Esophagus (tissue), 2 donors: ENCODE results near the gene CAMK2A. TPM values are rescaled to one million over a fixed set of nuclear protein-coding genes. Genes with fewer than 3 reads are reported as not detected.

Experiments used
- H3K27ac ChIP-seq, 2 donors: one replicate each; pipeline ENCODE4 v1.5.1; 2013; ENCODE audit warnings: low read depth in 2 of 2, mild to moderate bottlenecking in 2 of 2, inconsistent platforms in 1 of 2, low read length in 1 of 2, moderate library complexity in 1 of 2
- H3K27me3 ChIP-seq, 2 donors: one replicate each; pipeline ENCODE4 v1.6.1; 2013; ENCODE audit warnings: low read length in 2 of 2, control low read depth in 1 of 2, mild to moderate bottlenecking in 1 of 2; ENCODE audit not compliant: insufficient read depth in 2 of 2, control insufficient read depth in 1 of 2
- H3K36me3 ChIP-seq, 2 donors: one replicate each; pipeline ENCODE4 v1.6.1; 2013; ENCODE audit warnings: low read length in 1 of 2; ENCODE audit not compliant: control insufficient read depth in 2 of 2, insufficient read depth in 2 of 2
- H3K4me1 ChIP-seq, 2 donors: one replicate each; pipeline ENCODE4 v1.6.1; 2013; ENCODE audit warnings: low read length in 1 of 2; ENCODE audit not compliant: control insufficient read depth in 2 of 2, insufficient read depth in 2 of 2
- H3K4me3 ChIP-seq, 2 donors: one replicate each; pipeline ENCODE4 v1.5.1; 2013; ENCODE audit warnings: low read length in 2 of 2, mild to moderate bottlenecking in 2 of 2, low read depth in 1 of 2, moderate library complexity in 1 of 2
- H3K9me3 ChIP-seq, 2 donors: one replicate each; pipeline ENCODE4 v1.6.1; 2013; ENCODE audit warnings: mild to moderate bottlenecking in 2 of 2, low read depth in 1 of 2, low read length in 1 of 2, moderate library complexity in 1 of 2; ENCODE audit not compliant: control insufficient read depth in 2 of 2, insufficient read depth in 1 of 2
- WGBS, 2 donors: extraction: QIAGEN DNeasy Blood & Tissue Kit; methylation state at CpG; one replicate each; pipeline ENCODE4 v1.1.7; 2013; 5-methylcytosine and 5-hydroxymethylcytosine counted together
- polyA plus RNA-seq, 2 donors: library from polyadenylated mRNA; stranded (reverse); fragments of 200-250 nt; gene quantifications; one replicate each; pipeline ENCODE4 v1.2.3, GENCODE V29; 2013
- donor health status: healthy with polysubstance abuse.
- donor health status: Bipolar disorder and iron deficiency.

Gene CAMK2A
- polyA plus RNA-seq, 2 donors, result 0.11 to 0.24 TPM

DNA sequence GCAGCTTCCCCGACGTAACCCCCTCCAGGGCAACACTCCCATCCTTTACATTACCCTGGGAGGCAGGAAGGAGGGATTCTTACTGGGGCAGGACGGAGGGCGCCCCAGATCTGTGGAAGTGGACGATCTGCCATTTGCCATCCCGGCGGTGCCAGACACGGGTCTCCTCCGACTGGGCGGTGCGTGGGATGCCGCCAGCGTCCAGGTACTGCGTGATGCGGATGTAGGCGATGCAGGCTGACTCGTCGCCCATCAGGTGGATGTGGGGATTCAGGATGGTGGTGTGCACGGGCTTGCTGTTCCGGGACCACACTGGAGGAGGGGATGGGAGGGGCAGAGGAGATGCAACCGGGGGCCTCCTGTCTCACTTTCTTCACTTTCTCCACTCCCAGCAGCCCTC, 66.7 kb downstream of the CAMK2A start:
- WGBS, 2 donors, result 86 to 90% methylated on average over 21 of the region's 21 CpGs
- no peaks in the 10 kb centered on the region for H3K36me3 ChIP-seq
- peaks cover 0 to 4% of the 10 kb centered on the region in 2 donors for H3K4me1 ChIP-seq
- no peak overlapping the region for H3K4me3 ChIP-seq
- H3K9me3 ChIP-seq, result peaks cover 0 to 1% of the 10 kb centered on the region in 2 donors
- H3K27me3 ChIP-seq, result no peaks in the 10 kb centered on the region
- no peak overlapping the region for H3K27ac ChIP-seq

- Histone ChIP-seq H3K36me3 (no peaks in the 10 kb centered on the region), H3K27ac (no peak overlapping the region), H3K27me3 (no peaks in the 10 kb centered on the region), H3K9me3 (no peaks in the 10 kb centered on the region), H3K4me1 (no peaks in the 10 kb centered on the region), H3K4me3 (no peak overlapping the region)
- WGBS, 2 donors, result 76 to 84% methylated on average over 5 of the region's 5 CpGs
These were observed 68.1 kb downstream of the CAMK2A start for GRCh38 chr5:150221471-150221870.

DNA sequence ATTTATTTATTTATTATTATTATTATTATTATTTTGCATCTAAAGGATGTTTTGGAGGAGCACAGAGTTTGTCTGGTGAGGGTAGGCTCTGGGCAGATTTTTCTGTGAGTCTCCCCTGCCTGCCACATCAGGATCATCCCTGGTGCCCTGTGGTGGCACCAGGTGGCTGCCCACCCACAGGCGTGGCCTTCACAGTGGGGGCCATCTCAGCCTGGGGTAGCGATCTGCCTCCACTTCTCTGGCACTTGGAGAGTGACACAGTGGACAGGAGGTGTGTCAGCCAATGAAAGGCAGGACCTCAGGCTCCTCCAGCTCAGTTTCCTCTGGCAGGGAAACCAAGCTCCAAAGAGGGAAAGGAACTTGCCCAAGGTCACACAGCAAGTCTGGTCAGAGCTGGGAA, 69.7 kb downstream of the CAMK2A start:
- Histone ChIP-seq H3K9me3 (no peaks in the 10 kb centered on the region), H3K4me3 (no peak overlapping the region), H3K4me1 (no peaks in the 10 kb centered on the region), H3K27me3 (no peaks in the 10 kb centered on the region), H3K27ac (no peak overlapping the region), H3K36me3 (no peaks in the 10 kb centered on the region)
- 84 to 87% methylated on average over 2 of the region's 2 CpGs for WGBS, 2 donors

GRCh38 chr5:150219142-150219541, 70.4 kb downstream of the CAMK2A start:
- Histone ChIP-seq H3K4me1 (no peaks in the 10 kb centered on the region), H3K36me3 (no peaks in the 10 kb centered on the region), H3K9me3 (no peaks in the 10 kb centered on the region), H3K27ac (no peak overlapping the region), H3K4me3 (no peak overlapping the region), H3K27me3 (no peaks in the 10 kb centered on the region)

- no peaks in the 10 kb centered on the region for H3K4me1 ChIP-seq
- no peaks in the 10 kb centered on the region for H3K27me3 ChIP-seq
- H3K9me3 ChIP-seq, result no peaks in the 10 kb centered on the region
- H3K36me3 ChIP-seq, result no peaks in the 10 kb centered on the region
- 70 to 78% methylated on average over 5 of the region's 5 CpGs for WGBS, 2 donors
- H3K27ac ChIP-seq, result no peak overlapping the region
- no peak overlapping the region for H3K4me3 ChIP-seq
These were observed 70.9 kb downstream of the CAMK2A start for GRCh38 chr5:150218693-150219035.

GRCh38 chr5:150217873-150218692, 71.5 kb downstream of the CAMK2A start:
- H3K27me3 ChIP-seq, result no peaks in the 10 kb centered on the region
- H3K4me3 ChIP-seq, result no peak overlapping the region
- H3K27ac ChIP-seq, result no peak overlapping the region
- H3K4me1 ChIP-seq, result no peaks in the 10 kb centered on the region
- H3K9me3 ChIP-seq, result no peaks in the 10 kb centered on the region
- WGBS, 2 donors, result 27 to 33% methylated on average over 10 of the region's 10 CpGs
- H3K36me3 ChIP-seq, result no peaks in the 10 kb centered on the region

- Histone ChIP-seq H3K4me3 (no peak overlapping the region), H3K27me3 (no peaks in the 10 kb centered on the region), H3K9me3 (no peaks in the 10 kb centered on the region), H3K27ac (no peak overlapping the region), H3K36me3 (no peaks in the 10 kb centered on the region), H3K4me1 (no peaks in the 10 kb centered on the region)
- 48 to 53% methylated on average over 2 of the region's 2 CpGs for WGBS, 2 donors
These were observed 72.5 kb downstream of the CAMK2A start for GRCh38 chr5:150217038-150217437.

DNA sequence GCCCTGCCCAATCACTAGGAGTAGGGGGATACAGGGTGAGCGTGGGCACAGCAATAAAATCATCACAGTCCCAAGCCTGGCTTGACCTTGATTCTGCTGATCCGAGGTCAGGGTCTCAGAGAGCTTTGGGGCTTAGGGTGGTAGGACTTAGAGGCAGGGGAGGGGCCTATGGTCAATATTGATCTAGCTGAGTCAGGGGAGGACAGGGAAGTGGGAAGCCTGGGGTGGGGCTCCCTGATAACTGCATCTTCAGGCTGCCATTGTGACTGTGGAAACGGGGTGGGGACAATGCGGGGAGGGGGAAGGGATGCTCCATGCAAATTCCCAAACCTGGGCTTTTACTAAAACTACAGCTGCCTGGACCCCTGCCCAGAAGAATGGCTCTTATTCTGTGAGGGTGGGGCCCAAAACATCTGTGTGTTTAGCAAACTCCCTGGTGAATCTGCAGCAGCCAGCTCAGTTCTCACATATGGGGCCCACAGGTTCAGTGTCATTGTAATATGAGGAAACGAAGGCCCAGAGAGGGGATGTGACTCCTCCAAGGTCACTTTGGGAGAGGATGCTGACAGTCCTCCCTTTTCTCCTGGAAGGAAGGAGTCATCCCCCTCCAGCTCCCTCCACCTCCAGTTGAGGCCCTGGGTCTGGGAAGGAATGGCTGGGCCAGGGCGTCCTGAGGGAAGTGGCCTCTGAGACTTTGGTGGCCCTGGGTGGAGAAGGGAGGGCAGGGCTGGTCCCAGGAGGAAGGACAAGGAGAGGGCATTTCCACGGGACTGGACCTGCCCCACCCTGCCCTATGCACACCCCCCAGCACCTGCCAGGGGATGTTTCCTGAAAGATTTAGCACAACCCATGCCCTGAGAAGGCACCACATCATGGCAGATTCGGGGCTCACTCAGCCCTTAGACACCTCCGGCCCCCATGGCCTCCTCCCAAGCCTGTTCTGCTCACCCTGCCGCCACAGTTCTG, 73.3 kb downstream of the CAMK2A start:
- H3K4me1 ChIP-seq, result no peaks in the 10 kb centered on the region
- no peaks in the 10 kb centered on the region for H3K27me3 ChIP-seq
- H3K36me3 ChIP-seq, result no peaks in the 10 kb centered on the region
- H3K4me3 ChIP-seq, result no peak overlapping the region
- H3K27ac ChIP-seq, result no peak overlapping the region
- 64 to 71% methylated on average over 10 of the region's 10 CpGs for WGBS, 2 donors
- H3K9me3 ChIP-seq, result no peaks in the 10 kb centered on the region

GRCh38 chr5:150214289-150214688, 75.3 kb downstream of the CAMK2A start:
- H3K27ac ChIP-seq, result no peak overlapping the region
- WGBS, 2 donors, result 69 to 70% methylated on average over 7 of the region's 7 CpGs

More at GRCh38 chr5:150214289-150214688, 75.3 kb downstream of the CAMK2A start:
- H3K4me3 ChIP-seq, result no peak overlapping the region
- no peaks in the 10 kb centered on the region for H3K36me3 ChIP-seq
- H3K9me3 ChIP-seq, result no peaks in the 10 kb centered on the region
- H3K27me3 ChIP-seq, result no peaks in the 10 kb centered on the region
- H3K4me1 ChIP-seq, result peaks cover 0 to under 1% of the 10 kb centered on the region in 2 donors
